GM10266 (cell line): ENCODE measurements around the gene ZC3H18.

ENCODE experiments used
- DNase-seq: peaks from one replicate; pipeline ENCODE4 v3.0.0; 2012; ENCODE audit errors: extremely low spot score
- CTCF ChIP-seq: IDR thresholded peaks from 2 replicates; pipeline ENCODE4 v1.5.1; 2012; ENCODE audit warnings: mild to moderate bottlenecking, low read depth; ENCODE audit not compliant: control insufficient read depth, insufficient read depth; ENCODE audit errors: missing control alignments

The ZC3H18 gene

GRCh38 chr16:88576307-88576706, 6.1 kb downstream of the ZC3H18 start:
- no peak for TF ChIP-seq CTCF
- no peak for DNase-seq

- TF ChIP-seq CTCF, result no peak
- DNase-seq, result no peak
These were observed 7.0 kb downstream of the ZC3H18 start for GRCh38 chr16:88577166-88577565.

GRCh38 chr16:88578446-88579313, 8.5 kb downstream of the ZC3H18 start:
- no peak for TF ChIP-seq CTCF
- no peak for DNase-seq

GRCh38 chr16:88580371-88580770, 10.2 kb downstream of the ZC3H18 start:
- DNase-seq, result no peak
- no peak for TF ChIP-seq CTCF

GRCh38 chr16:88581033-88581432, 10.8 kb downstream of the ZC3H18 start:
- DNase-seq, result no peak
- TF ChIP-seq CTCF, result no peak

- no peak for DNase-seq
These were observed 12.8 kb downstream of the ZC3H18 start for GRCh38 chr16:88582912-88583575.

More at GRCh38 chr16:88582912-88583575, 12.8 kb downstream of the ZC3H18 start:
- no peak for TF ChIP-seq CTCF
